Liver (tissue), 9 donors: Measurements from ENCODE around the gene ENOX1. TPM values are rescaled to one million over a fixed set of nuclear protein-coding genes. Genes with fewer than 3 reads are reported as not detected.

Source experiments
- DNase-seq: peaks from one replicate; pipeline ENCODE4 v3.0.0-alpha.2; 2017; ENCODE audit warnings: low spot score
- H3K27ac ChIP-seq, 2 donors: one replicate each; pipeline ENCODE4 v1.7.0; 2013; ENCODE audit warnings: inconsistent platforms in 2 of 2, low read length in 2 of 2, control low read depth in 1 of 2, low read depth in 1 of 2, mild to moderate bottlenecking in 1 of 2
- H3K27me3 ChIP-seq, 4 donors: one replicate each; pipeline versions ENCODE4 v1.6.1 to v1.7.0; 2013; ENCODE audit warnings: low read length in 3 of 4, inconsistent platforms in 1 of 4, mild to moderate bottlenecking in 1 of 4, moderate library complexity in 1 of 4; ENCODE audit not compliant: control insufficient read depth in 4 of 4, insufficient read depth in 4 of 4
- H3K36me3 ChIP-seq, 4 donors: one replicate each; pipeline versions ENCODE4 v1.6.1 to v1.7.0; 2013; ENCODE audit warnings: low read length in 3 of 4, mild to moderate bottlenecking in 3 of 4, low read depth in 1 of 4, moderate library complexity in 1 of 4; ENCODE audit not compliant: control insufficient read depth in 4 of 4, insufficient read depth in 3 of 4
- H3K4me1 ChIP-seq, 4 donors: one replicate each; pipeline versions ENCODE4 v1.6.1 to v1.7.0; 2013; ENCODE audit warnings: low read length in 3 of 4, mild to moderate bottlenecking in 3 of 4, moderate library complexity in 1 of 4; ENCODE audit not compliant: control insufficient read depth in 4 of 4, insufficient read depth in 4 of 4
- H3K4me3 ChIP-seq, 3 donors: one replicate each; pipeline versions ENCODE4 v1.6.1 to v1.7.0; 2013; ENCODE audit warnings: low read length in 3 of 3, control low read depth in 1 of 3, low read depth in 1 of 3, mild to moderate bottlenecking in 1 of 3
- H3K9ac ChIP-seq, 2 donors: one replicate each; pipeline ENCODE4 v1.7.0; 2013; ENCODE audit warnings: low read length in 2 of 2, mild to moderate bottlenecking in 2 of 2, moderate library complexity in 2 of 2, control low read depth in 1 of 2, low read depth in 1 of 2
- H3K9me3 ChIP-seq, 4 donors: one replicate each; pipeline versions ENCODE4 v1.6.1 to v1.7.0; 2013; ENCODE audit warnings: low read length in 3 of 4; ENCODE audit not compliant: control insufficient read depth in 4 of 4
- EGR1 ChIP-seq, 2 donors: IDR thresholded peaks; 2 replicates each; pipeline ENCODE4 v1.6.1; 2016 to 2018; ENCODE audit warnings: antibody characterized with exemption in 2 of 2, low read depth in 2 of 2
- FOXA1 ChIP-seq: IDR thresholded peaks from 2 replicates; pipeline ENCODE4 v1.6.1; 2016; ENCODE audit warnings: antibody characterized with exemption
- FOXA2 ChIP-seq: IDR thresholded peaks from 2 replicates; pipeline ENCODE4 v1.6.1; 2016; ENCODE audit warnings: antibody characterized with exemption
- GABPA ChIP-seq, 2 donors: IDR thresholded peaks in 1 of 2; conservative IDR thresholded peaks in 1 of 2; 2 replicates each; pipeline ENCODE4 v1.6.1; 2016; ENCODE audit warnings: antibody characterized with exemption in 2 of 2, mild to moderate bottlenecking in 1 of 2, moderate library complexity in 1 of 2
- HNF4A ChIP-seq, 2 donors: conservative IDR thresholded peaks; 2 replicates each; pipeline ENCODE4 v1.6.1; 2016; ENCODE audit warnings: antibody characterized with exemption in 2 of 2, mild to moderate bottlenecking in 2 of 2
- HNF4G ChIP-seq: IDR thresholded peaks from 2 replicates; pipeline ENCODE4 v1.6.1; 2016; ENCODE audit warnings: antibody characterized with exemption
- JUND ChIP-seq, 2 donors: IDR thresholded peaks; 2 replicates each; pipeline ENCODE4 v1.6.1; 2016; ENCODE audit warnings: antibody characterized with exemption in 2 of 2
- NR2F2 ChIP-seq: IDR thresholded peaks from 2 replicates; pipeline ENCODE4 v1.6.1; 2016; ENCODE audit warnings: antibody characterized with exemption
- RAD21 ChIP-seq, 2 donors: IDR thresholded peaks; 2 replicates each; pipeline ENCODE4 v1.6.1; 2016; ENCODE audit warnings: antibody characterized with exemption in 2 of 2, mild to moderate bottlenecking in 2 of 2
- RXRA ChIP-seq, 2 donors: IDR thresholded peaks; 2 replicates each; pipeline ENCODE4 v1.6.1; 2017 to 2018; ENCODE audit warnings: antibody characterized with exemption in 2 of 2, mild to moderate bottlenecking in 1 of 2
- SP1 ChIP-seq: IDR thresholded peaks from 2 replicates; pipeline ENCODE4 v1.6.1; 2018; ENCODE audit warnings: antibody characterized with exemption, mild to moderate bottlenecking
- TAF1 ChIP-seq: conservative IDR thresholded peaks from 2 replicates; pipeline ENCODE4 v1.6.1; 2016; ENCODE audit warnings: antibody characterized with exemption, mild to moderate bottlenecking
- YY1 ChIP-seq: IDR thresholded peaks from 2 replicates; pipeline ENCODE4 v1.6.1; 2016; ENCODE audit warnings: antibody characterized with exemption, mild to moderate bottlenecking
- WGBS: extraction: QIAGEN DNeasy Blood & Tissue Kit; methylation state at CpG from one replicate; pipeline ENCODE4 v1.1.7; 2013; 5-methylcytosine and 5-hydroxymethylcytosine counted together
- polyA plus RNA-seq, 2 donors: library from polyadenylated mRNA; stranded (reverse) in 1 of 2; unstranded in 1 of 2; fragments of 200-250 nt in 1 of 2; fragments of >200 nt in 1 of 2; fragmentation: Nextera tagmentation in 1 of 2; extraction: Ambion mirVana in 1 of 2; gene quantifications; one replicate each; pipeline versions ENCODE4 v1.2.1 to v1.2.3, GENCODE V29; 2013 to 2015
- total RNA-seq, 2 donors: library from RNA; depleted of rRNA; stranded (reverse); fragments of >200 nt; gene quantifications; one replicate each; pipeline ENCODE4 v1.2.3, GENCODE V29; 2014
- TF ChIP-seq, protein P1 (sequence below): IDR thresholded peaks from 2 replicates; pipeline ENCODE4 v1.6.1; 2016; ENCODE audit warnings: antibody characterized with exemption, mild to moderate bottlenecking
- TF ChIP-seq, protein P2 (sequence below): IDR thresholded peaks from 2 replicates; pipeline ENCODE4 v1.6.1; 2016; ENCODE audit warnings: antibody characterized with exemption
- TF ChIP-seq, protein P3 (sequence below): IDR thresholded peaks from 2 replicates; pipeline ENCODE4 v1.6.1; 2016; ENCODE audit warnings: antibody characterized with exemption
- TF ChIP-seq, protein P4 (sequence below): fragments of 150-350 bp; IDR thresholded peaks from 2 replicates; pipeline ENCODE4 v1.5.1; 2017; ENCODE audit warnings: improper control_type of control experiment, low read depth, low read length; ENCODE audit not compliant: missing input control
- TF ChIP-seq, protein P5 (sequence below): IDR thresholded peaks from 2 replicates; pipeline ENCODE4 v1.6.1; 2016; ENCODE audit warnings: antibody characterized with exemption
- donor health status: healthy.
- donor health status: healthy.
- donor health status: healthy.
- donor health status: healthy.
- donor health status: healthy.

Gene ENOX1
- total and polyA plus RNA-seq, 4 donors, result 0.02 to 0.33 (median 0.08) TPM; not detected in 1

DNA sequence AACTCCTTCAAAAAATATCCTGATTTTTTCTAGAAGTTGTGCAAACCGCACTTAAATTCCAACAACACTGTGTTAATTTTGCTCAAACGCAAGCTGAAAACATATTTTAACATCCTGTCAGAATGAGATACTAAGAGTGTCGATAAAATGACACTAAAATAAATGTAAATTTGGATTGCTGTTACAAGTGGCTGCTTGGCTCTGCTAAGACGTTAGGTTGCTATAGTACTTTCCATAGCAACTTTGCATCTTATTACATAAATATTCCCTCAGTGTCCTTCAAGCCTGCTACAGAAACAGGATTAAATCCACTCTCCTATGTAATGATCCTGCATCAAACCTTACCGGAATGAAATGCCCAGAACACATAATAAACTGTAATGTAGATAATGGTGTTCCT, 471.2 kb downstream of the ENOX1 start:
- Histone ChIP-seq H3K4me3 (no peak overlapping the region), H3K27ac (no peak overlapping the region), H3K9ac (no peak overlapping the region), H3K36me3 (no peaks in the 10 kb centered on the region), H3K9me3 (no peaks in the 10 kb centered on the region), H3K4me1 (peaks cover 3 to 31% (median 17%) of the 10 kb centered on the region in 4 donors), H3K27me3 (no peaks in the 10 kb centered on the region)
- TF ChIP-seq JUND (IDR thresholded peaks at IDR 0.05), result no peak
- no peak for TF ChIP-seq RAD21 (IDR thresholded peaks at IDR 0.05)
- TF ChIP-seq HNF4G, result no peak
- TF ChIP-seq, protein P1, sequence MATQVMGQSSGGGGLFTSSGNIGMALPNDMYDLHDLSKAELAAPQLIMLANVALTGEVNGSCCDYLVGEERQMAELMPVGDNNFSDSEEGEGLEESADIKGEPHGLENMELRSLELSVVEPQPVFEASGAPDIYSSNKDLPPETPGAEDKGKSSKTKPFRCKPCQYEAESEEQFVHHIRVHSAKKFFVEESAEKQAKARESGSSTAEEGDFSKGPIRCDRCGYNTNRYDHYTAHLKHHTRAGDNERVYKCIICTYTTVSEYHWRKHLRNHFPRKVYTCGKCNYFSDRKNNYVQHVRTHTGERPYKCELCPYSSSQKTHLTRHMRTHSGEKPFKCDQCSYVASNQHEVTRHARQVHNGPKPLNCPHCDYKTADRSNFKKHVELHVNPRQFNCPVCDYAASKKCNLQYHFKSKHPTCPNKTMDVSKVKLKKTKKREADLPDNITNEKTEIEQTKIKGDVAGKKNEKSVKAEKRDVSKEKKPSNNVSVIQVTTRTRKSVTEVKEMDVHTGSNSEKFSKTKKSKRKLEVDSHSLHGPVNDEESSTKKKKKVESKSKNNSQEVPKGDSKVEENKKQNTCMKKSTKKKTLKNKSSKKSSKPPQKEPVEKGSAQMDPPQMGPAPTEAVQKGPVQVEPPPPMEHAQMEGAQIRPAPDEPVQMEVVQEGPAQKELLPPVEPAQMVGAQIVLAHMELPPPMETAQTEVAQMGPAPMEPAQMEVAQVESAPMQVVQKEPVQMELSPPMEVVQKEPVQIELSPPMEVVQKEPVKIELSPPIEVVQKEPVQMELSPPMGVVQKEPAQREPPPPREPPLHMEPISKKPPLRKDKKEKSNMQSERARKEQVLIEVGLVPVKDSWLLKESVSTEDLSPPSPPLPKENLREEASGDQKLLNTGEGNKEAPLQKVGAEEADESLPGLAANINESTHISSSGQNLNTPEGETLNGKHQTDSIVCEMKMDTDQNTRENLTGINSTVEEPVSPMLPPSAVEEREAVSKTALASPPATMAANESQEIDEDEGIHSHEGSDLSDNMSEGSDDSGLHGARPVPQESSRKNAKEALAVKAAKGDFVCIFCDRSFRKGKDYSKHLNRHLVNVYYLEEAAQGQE, result no peak
- TF ChIP-seq GABPA (IDR thresholded peaks at IDR 0.05 in 1 of 2, conservative IDR thresholded peaks at IDR 0.05 in 1 of 2), result no peak
- TF ChIP-seq HNF4A (conservative IDR thresholded peaks at IDR 0.05), result no peak
- TF ChIP-seq, protein P2, sequence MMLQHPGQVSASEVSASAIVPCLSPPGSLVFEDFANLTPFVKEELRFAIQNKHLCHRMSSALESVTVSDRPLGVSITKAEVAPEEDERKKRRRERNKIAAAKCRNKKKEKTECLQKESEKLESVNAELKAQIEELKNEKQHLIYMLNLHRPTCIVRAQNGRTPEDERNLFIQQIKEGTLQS, result no peak
- TF ChIP-seq FOXA1, result no peak
- TF ChIP-seq YY1, result no peak
- no peak for TF ChIP-seq SP1
- no peak for TF ChIP-seq NR2F2
- no peak for TF ChIP-seq FOXA2
- TF ChIP-seq, protein P3, sequence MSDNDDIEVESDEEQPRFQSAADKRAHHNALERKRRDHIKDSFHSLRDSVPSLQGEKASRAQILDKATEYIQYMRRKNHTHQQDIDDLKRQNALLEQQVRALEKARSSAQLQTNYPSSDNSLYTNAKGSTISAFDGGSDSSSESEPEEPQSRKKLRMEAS, result no peak
- TF ChIP-seq, protein P4, sequence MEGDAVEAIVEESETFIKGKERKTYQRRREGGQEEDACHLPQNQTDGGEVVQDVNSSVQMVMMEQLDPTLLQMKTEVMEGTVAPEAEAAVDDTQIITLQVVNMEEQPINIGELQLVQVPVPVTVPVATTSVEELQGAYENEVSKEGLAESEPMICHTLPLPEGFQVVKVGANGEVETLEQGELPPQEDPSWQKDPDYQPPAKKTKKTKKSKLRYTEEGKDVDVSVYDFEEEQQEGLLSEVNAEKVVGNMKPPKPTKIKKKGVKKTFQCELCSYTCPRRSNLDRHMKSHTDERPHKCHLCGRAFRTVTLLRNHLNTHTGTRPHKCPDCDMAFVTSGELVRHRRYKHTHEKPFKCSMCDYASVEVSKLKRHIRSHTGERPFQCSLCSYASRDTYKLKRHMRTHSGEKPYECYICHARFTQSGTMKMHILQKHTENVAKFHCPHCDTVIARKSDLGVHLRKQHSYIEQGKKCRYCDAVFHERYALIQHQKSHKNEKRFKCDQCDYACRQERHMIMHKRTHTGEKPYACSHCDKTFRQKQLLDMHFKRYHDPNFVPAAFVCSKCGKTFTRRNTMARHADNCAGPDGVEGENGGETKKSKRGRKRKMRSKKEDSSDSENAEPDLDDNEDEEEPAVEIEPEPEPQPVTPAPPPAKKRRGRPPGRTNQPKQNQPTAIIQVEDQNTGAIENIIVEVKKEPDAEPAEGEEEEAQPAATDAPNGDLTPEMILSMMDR, result no peak
- TF ChIP-seq RXRA (IDR thresholded peaks at IDR 0.05), result no peak
- TF ChIP-seq EGR1 (IDR thresholded peaks at IDR 0.05; ENCODE audit: low read depth in 2 of 2), result no peak
- no peak for TF ChIP-seq TAF1
- TF ChIP-seq, protein P5, sequence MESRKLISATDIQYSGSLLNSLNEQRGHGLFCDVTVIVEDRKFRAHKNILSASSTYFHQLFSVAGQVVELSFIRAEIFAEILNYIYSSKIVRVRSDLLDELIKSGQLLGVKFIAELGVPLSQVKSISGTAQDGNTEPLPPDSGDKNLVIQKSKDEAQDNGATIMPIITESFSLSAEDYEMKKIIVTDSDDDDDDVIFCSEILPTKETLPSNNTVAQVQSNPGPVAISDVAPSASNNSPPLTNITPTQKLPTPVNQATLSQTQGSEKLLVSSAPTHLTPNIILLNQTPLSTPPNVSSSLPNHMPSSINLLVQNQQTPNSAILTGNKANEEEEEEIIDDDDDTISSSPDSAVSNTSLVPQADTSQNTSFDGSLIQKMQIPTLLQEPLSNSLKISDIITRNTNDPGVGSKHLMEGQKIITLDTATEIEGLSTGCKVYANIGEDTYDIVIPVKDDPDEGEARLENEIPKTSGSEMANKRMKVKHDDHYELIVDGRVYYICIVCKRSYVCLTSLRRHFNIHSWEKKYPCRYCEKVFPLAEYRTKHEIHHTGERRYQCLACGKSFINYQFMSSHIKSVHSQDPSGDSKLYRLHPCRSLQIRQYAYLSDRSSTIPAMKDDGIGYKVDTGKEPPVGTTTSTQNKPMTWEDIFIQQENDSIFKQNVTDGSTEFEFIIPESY, result no peak
- DNase-seq, result no peak
- WGBS, result 94% methylated on average over 5 of the region's 5 CpGs
